GM18873 (cell line): ENCODE measurements around the gene SBNO2.

Source experiments
- ATAC-seq: cut with Tn5 transposase; IDR thresholded peaks from one replicate; pipeline ENCODE4 v1.9.1; 2021; ENCODE audit warnings: mild to moderate bottlenecking, moderate library complexity, moderate number of reproducible peaks; ENCODE audit not compliant: unreplicated experiment, low FRiP score

Gene SBNO2

GRCh38 chr19:1109032-1109551 is 65.0 kb downstream of the SBNO2 start:
- no peak for ATAC-seq

GRCh38 chr19:1108291-1109031 is 65.6 kb downstream of the SBNO2 start:
- ATAC-seq, result no peak

GRCh38 chr19:1107661-1108261 is 66.3 kb downstream of the SBNO2 start:
- ATAC-seq, result no peak

GRCh38 chr19:1106841-1107660 is 67.0 kb downstream of the SBNO2 start:
- no peak for ATAC-seq

- no peak for ATAC-seq
These were observed 67.9 kb downstream of the SBNO2 start for GRCh38 chr19:1105873-1106840.

- ATAC-seq, result no peak
These were observed 68.8 kb downstream of the SBNO2 start for GRCh38 chr19:1105008-1105872.

- ATAC-seq, result no peak
These were observed 69.6 kb downstream of the SBNO2 start for GRCh38 chr19:1104311-1105007.

- peak; percentile 45 for ATAC-seq
These were observed 70.3 kb downstream of the SBNO2 start, which contains the start of gene GPX4 for GRCh38 chr19:1103708-1104310. TSS of gene GPX4 (plus strand) at chr19:1103994. CDS start at chr19:1104044, 50 bp downstream.

GRCh38 chr19:1103132-1103707 is 70.8 kb downstream of the SBNO2 start:
- ATAC-seq, result no peak

- no peak for ATAC-seq
These were observed 71.5 kb downstream of the SBNO2 start for GRCh38 chr19:1102407-1103131.

GRCh38 chr19:1101337-1101698 is 72.8 kb downstream of the SBNO2 start:
- ATAC-seq, result no peak

GRCh38 chr19:1098177-1099051 is 75.7 kb downstream of the SBNO2 start:
- ATAC-seq, result no peak

GRCh38 chr19:1097810-1098176 is 76.3 kb downstream of the SBNO2 start:
- no peak for ATAC-seq

GRCh38 chr19:1094978-1095701 is 78.9 kb downstream of the SBNO2 start, which contains the start of gene POLR2E:
TSS of gene POLR2E (minus strand) at chr19:1095375. CDS start at chr19:1095315, 60 bp downstream.
- peak; percentile 75 for ATAC-seq

- no peak for ATAC-seq
These were observed 79.5 kb downstream of the SBNO2 start for GRCh38 chr19:1094655-1094977.
